Putamen (tissue), 1 donor: ENCODE measurements around the gene CEP126.
A peak's percentile ranks its signal among the peaks of the same experiment; 100 is the strongest.

Experiments
- DNase-seq: peaks from one replicate; pipeline ENCODE4 v3.0.0-alpha.2; 2016; ENCODE audit warnings: low spot score

The CEP126 gene

DNA sequence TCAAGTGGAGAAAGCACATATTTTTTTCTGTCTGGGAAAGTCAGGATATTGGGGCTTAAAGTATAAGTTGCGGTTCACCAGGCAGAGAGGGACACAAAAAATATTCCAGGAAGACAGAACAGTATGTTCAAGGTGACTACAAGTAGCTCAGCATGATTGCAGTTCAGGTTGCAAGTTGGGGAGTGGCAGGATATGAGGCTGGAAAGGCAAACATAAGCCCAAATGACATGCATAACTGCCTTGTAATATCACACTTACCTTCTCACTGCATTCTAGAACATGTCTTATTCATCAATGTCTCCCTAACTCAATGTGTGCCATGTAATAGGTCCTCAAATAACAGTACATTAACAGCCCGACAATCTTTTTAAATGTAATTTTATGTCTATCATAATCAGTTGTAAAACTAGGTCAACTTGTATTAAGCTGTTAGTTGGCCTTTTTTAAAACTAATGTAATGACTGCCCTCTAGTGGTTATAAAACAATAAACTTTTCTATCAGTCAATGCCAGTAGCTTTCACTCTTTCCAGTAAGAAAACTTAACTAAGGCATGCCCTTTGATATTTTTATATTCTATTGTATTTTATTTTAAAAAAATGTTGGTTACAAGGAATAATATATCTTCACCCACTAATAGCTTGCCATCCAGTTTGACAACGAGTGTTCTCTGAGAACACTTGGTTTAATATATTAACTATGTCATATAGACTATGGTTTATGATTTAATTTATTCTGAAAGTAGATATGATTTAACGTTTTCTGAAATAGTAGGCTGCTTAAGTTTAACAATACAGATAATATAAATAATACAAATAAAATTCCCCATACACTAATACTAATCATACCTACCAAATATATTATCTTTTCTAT lies 93.0 kb downstream of the CEP126 start:
- peak; percentile 35 for DNase-seq

GRCh38 chr11:102010776-102011494 lies 96.1 kb downstream of the CEP126 start:
- DNase-seq: no peak

DNA sequence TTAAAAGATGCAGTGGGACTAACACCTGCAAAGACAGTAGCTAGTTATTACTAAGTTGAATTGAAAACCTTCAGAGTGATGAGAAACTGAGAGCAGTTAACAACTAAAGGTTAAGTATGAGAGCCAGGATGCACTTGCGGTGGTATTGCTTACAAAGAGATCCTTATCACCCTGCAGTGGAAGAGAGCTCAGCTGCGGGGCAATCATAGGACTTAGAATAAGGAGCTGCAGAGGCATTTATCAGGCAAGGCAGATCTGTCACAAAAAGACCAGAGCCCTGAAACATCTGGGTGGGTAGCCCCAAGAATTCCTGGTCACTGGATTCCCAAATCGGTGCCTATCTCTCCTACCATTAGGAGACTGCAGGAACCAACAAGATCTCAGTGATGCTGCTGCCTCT lies 98.1 kb downstream of the CEP126 start:
- no peak for DNase-seq

- no peak for DNase-seq
Observed at GRCh38 chr11:102014756-102015155, 99.9 kb downstream of the CEP126 start.

DNA sequence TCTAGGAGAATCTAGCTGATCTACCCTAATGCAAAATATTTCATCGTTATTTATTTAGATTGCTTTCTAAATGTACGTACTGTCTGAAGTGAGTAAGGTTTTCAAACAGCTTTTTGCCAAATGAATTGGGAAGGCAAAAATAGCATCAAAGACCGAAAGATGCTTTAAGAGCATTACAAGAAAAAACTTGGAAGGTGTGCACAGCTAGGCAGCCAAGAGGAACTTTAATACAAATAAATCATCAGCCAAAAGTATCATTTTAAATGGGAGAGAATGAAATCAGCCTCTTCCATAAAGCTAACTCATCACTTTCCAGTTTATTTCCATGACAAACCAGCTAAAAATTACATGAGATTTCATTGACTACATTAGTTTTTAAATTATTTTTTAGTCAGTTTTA lies 102.2 kb downstream of the CEP126 start:
- DNase-seq: no peak

GRCh38 chr11:102026217-102026616 lies 111.4 kb downstream of the CEP126 start:
- no peak for DNase-seq

DNA sequence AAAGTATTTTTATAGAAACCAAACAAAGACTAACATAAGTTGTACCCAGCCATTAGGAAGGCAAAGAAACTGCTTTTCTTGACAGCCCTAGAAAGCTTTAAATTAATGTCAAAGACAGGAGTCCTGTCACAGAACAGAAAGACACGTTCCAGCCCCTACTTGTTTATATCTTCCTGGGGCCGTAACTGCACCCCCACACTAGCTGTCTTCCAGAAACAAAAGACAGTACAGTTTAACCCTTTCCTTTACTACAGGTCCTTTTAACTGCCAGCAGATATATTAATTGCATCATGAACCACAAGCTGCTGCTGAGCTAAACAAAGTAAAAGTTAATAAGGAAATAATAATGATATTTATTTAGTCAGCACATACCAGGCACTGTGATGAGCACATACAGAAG lies 112.1 kb downstream of the CEP126 start:
- DNase-seq: no peak

DNA sequence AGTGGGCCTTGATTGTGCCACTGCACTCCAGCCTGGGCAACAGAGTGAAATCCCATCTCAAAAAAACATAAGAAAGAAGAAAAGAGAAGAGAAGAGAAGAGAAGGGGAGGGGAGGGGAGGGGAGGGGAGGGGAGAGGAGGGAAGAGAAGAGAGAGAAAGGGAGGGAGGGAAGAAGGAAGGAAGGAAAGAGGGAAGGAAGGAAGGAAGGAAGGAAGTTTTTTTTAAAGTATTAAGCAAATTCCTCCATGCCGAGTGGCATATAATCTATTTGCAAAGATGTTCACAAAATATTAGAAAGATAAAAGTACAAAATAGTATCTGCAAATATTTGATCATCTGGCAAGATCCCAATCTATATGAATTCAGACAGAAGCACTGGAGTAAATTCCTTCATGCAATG lies 121.9 kb downstream of the CEP126 start:
- no peak for DNase-seq

DNA sequence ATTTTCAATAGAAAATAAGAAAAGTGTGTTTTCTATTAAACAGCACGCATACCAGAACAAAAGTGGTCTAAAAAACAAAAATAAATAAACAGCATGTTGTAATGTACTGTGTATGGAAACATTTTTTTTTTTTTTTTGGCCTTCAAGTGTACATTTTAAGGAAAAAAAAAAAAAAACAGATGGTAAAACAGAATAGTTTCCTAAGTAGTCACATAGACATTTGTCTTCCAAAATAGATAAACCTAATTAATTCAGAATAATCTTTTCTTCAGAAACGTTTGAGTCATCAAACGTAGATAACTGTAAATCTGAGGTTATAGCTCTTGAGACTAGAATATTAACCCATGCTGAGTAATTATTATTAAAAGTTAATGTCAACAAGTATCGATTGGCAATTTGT lies 132.0 kb downstream of the CEP126 start:
- no peak for DNase-seq

- peak; percentile 21 for DNase-seq
Observed at GRCh38 chr11:102047305-102047924, 132.6 kb downstream of the CEP126 start, which contains the start of gene CFAP300. CFAP300 (plus strand) TSS chr11:102047437; CDS start chr11:102047471, 34 bp downstream.
